Common myeloid progenitor, CD34-positive (primary cell): Measurements from ENCODE around the gene GASK1A.

Experiments used
- CTCF ChIA-PET: fragments of 350-600 bp; sonication (Branson Sonifier 250); formaldehyde crosslinking; loops from one replicate; lab custom pipeline; 2021; ENCODE audit warnings: antibody characterized with exemption; lab: Charles Lee
- POLR2A ChIA-PET: fragments of 350-600 bp; sonication (Branson Sonifier 250); formaldehyde crosslinking; loops from one replicate; lab custom pipeline; 2021; ENCODE audit warnings: antibody characterized with exemption; lab: Charles Lee
- DNase-seq, 3 donors: peaks; one replicate each; pipeline versions ENCODE4 v3.0.0 to v3.0.0-alpha.2; 2013
- H3K27ac ChIP-seq, 2 experiments: 1 replicate in 1 of 2; 2 replicates in 1 of 2; pipeline ENCODE4 v1.7.0; 2013; ENCODE audit warnings: inconsistent platforms in 2 of 2, low read length in 2 of 2, mild to moderate bottlenecking in 2 of 2, low read depth in 1 of 2, moderate library complexity in 1 of 2; ENCODE audit not compliant: severe bottlenecking in 2 of 2, insufficient read depth in 1 of 2, poor library complexity in 1 of 2
- H3K27me3 ChIP-seq, 5 experiments: replicated peaks in 2 of 5; 1 replicate in 3 of 5; 2 replicates in 2 of 5; pipeline versions ENCODE4 v1.6.1 to v1.7.0; 2013; ENCODE audit warnings: low read length in 4 of 5, mild to moderate bottlenecking in 2 of 5, moderate library complexity in 2 of 5, inconsistent platforms in 1 of 5; ENCODE audit not compliant: insufficient read depth in 5 of 5, control insufficient read depth in 4 of 5
- H3K36me3 ChIP-seq, 4 experiments: 1 replicate in 2 of 4; 2 replicates in 2 of 4; pipeline versions ENCODE4 v1.6.1 to v1.7.0; 2013; ENCODE audit warnings: low read length in 3 of 4, control low read depth in 1 of 4, mild to moderate bottlenecking in 1 of 4; ENCODE audit not compliant: control insufficient read depth in 4 of 4, insufficient read depth in 4 of 4
- H3K4me1 ChIP-seq, 4 experiments: 1 replicate in 3 of 4; 2 replicates in 1 of 4; pipeline versions ENCODE4 v1.6.1 to v1.7.1; 2013; ENCODE audit warnings: low read length in 3 of 4, mild to moderate bottlenecking in 3 of 4, control low read depth in 1 of 4, inconsistent platforms in 1 of 4, moderate library complexity in 1 of 4; ENCODE audit not compliant: control insufficient read depth in 4 of 4, insufficient read depth in 4 of 4; ENCODE audit errors: control extremely low read depth in 1 of 4
- H3K4me3 ChIP-seq, 7 experiments: 1 replicate in 4 of 7; 2 replicates in 3 of 7; pipeline versions ENCODE4 v1.5.1 to v1.7.0; 2013; ENCODE audit warnings: mild to moderate bottlenecking in 7 of 7, low read length in 6 of 7, moderate library complexity in 6 of 7, inconsistent platforms in 2 of 7, low read depth in 2 of 7, control low read depth in 1 of 7; ENCODE audit not compliant: insufficient read depth in 4 of 7, control insufficient read depth in 1 of 7; ENCODE audit errors: extremely low read depth in 1 of 7
- H3K9me3 ChIP-seq, 5 experiments: 1 replicate in 4 of 5; 2 replicates in 1 of 5; pipeline versions ENCODE4 v1.6.1 to v1.7.1; 2013; ENCODE audit warnings: low read length in 4 of 5, mild to moderate bottlenecking in 2 of 5, inconsistent platforms in 1 of 5, low read depth in 1 of 5, moderate library complexity in 1 of 5; ENCODE audit not compliant: control insufficient read depth in 4 of 5, insufficient read depth in 2 of 5; ENCODE audit errors: control extremely low read depth in 1 of 5
- WGBS: methylation state at CpG from one replicate; pipeline ENCODE4 v1.1.5; 2013; ENCODE audit not compliant: insufficient coverage; 5-methylcytosine and 5-hydroxymethylcytosine counted together

The GASK1A gene

DNA sequence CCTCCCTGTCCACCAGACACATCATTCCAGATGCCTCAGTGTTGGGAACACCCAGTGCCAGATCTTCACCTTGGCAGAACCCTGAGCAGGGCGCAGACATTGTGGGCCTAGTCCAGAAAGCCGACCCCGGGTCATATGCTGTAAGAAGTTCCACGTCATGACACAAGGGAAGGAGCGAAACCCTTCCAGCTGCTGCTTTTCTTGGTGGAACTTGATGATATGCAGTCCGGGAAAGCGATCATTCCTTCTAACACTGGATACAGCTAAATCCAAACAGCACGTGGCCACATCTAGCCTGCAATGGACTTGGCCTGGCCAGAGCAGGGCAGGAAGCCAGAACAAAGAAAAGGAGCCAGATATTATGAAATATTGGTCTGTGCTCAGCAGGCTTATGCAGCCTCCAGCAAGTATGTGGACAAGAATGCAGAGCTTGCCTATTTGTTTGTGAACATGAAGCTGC lies 22.0 kb downstream of the GASK1A start:
- ChIA-PET CTCF (no interaction called here), POLR2A (no interaction called here)
- no peak for DNase-seq

DNA sequence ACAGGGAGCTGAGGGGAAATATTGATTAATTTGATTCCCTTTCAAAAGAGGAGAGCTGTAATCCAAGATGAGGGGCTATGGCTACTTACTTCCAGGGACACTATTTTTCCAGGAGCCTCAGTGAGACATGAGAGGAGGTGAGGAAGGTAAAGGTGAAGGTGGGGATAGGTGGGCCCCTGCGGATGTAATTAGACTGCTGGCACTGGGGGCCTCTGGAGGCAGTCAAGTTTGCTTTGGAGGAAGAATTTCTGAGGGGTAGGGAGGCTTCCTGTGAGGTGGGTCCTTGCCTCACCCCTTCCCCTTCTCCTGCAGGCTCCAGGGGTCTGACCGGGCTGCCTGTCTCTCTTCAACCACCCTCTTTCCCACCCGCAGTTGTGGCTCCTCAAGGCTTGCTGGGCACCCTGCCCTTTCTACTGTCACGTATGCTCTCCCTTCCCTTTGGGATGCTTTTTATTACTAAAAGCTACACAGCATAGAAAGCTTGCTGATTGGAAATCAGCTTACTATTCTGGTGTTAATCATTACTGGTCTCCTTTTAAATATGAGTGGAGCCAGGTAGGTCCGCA lies 22.5 kb downstream of the GASK1A start:
- Histone ChIP-seq H3K27ac (no peak overlapping the region), H3K27me3 (no peaks in the 10 kb centered on the region), H3K4me3 (no peak overlapping the region), H3K9me3 (no peaks in the 10 kb centered on the region), H3K4me1 (no peaks in the 10 kb centered on the region), H3K36me3 (no peaks in the 10 kb centered on the region)
- CTCF ChIA-PET = no interaction called here
- no peak for DNase-seq
- 90% methylated on average over 3 of the region's 5 CpGs for WGBS
- POLR2A ChIA-PET = no interaction called here

More for the DNA sequence above, 22.0 kb downstream of the GASK1A start:
- Histone ChIP-seq H3K4me1 (no peaks in the 10 kb centered on the region), H3K36me3 (no peaks in the 10 kb centered on the region), H3K4me3 (no peak overlapping the region), H3K27ac (no peak overlapping the region), H3K27me3 (no peaks in the 10 kb centered on the region), H3K9me3 (no peaks in the 10 kb centered on the region)
- 93% methylated on average over 8 of the region's 8 CpGs for WGBS

DNA sequence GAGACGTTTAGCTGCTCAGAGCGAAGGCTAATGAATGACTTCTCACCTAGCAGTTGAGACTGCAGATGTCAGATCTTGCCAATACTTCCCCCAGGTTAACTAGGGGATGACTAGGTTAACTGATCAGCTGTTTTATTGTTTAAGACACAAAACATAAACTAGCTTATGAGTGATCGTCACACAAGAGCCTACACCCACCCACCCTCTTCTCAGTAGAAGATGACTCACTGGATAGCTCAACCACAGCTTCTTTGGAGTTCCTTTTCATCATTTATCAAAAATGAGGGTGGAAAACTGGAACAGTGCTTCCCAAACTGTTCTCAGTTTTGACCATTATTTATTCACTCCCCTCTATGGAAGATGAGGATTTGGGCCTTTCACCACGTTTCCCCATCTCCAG lies 25.2 kb downstream of the GASK1A start:
- DNase-seq = no peak
- 100% methylated on average over 3 of the region's 4 CpGs for WGBS
- Histone ChIP-seq H3K27ac (no peak overlapping the region), H3K9me3 (no peaks in the 10 kb centered on the region), H3K36me3 (no peaks in the 10 kb centered on the region), H3K4me3 (no peak overlapping the region), H3K27me3 (no peaks in the 10 kb centered on the region), H3K4me1 (no peaks in the 10 kb centered on the region)
- CTCF ChIA-PET = no interaction called here
- POLR2A ChIA-PET = interaction anchor here (0.7 kb wide), 1 partner anchor 749 kb away, joined by 3 read pairs; no protein-coding TSS in a partner anchor

DNA sequence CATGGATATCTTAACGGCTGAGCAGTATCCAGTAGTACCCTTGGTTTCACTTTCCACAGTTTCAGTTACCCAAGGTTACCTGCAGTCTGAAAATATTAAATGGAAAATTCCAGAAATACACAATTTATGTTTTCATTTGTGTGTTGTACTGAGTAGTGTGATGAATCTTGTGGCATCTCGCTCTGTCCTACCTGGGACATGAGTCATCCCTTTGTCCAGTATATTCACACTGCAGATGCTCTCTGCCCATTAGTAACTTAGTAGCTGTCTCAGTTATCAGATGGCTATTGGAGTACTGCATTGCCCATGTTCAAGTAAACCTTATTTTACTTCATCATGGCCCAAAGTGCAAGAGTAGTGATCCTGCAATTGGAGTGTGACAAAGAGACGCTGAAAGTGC lies 26.1 kb downstream of the GASK1A start:
- ChIA-PET POLR2A (no interaction called here), CTCF (no interaction called here)
- no peak for DNase-seq
- no peaks in the 10 kb centered on the region for H3K36me3 ChIP-seq
- no peak overlapping the region for H3K4me3 ChIP-seq
- H3K27me3 ChIP-seq = no peaks in the 10 kb centered on the region
- 100% methylated on average over 1 of the region's 3 CpGs for WGBS
- no peaks in the 10 kb centered on the region for H3K4me1 ChIP-seq
- H3K9me3 ChIP-seq = no peaks in the 10 kb centered on the region
- no peak overlapping the region for H3K27ac ChIP-seq

DNA sequence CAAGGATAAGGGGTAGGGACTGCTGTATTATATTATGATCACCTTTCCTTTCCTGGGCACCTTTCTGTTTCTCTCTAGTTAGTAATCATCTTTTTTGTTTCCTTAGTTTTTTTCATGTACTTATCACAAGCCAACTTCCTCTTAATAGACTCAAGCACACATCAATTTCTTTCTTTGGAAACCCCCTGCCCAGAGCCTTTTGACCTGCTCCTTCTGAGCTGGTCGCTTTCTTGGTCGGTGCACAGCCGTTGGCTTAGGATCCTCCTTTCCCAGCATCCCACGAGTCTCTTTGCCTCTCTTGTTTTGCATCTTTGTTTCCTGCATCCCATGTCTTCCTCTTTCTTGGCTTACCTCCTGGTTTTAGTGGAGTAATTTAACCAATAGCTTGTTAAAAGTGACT lies 26.9 kb downstream of the GASK1A start:
- DNase-seq = peak in 2 of 3 donors; percentile 43 to 48
- no peaks in the 10 kb centered on the region for H3K36me3 ChIP-seq
- no peaks in the 10 kb centered on the region for H3K9me3 ChIP-seq
- no peak overlapping the region for H3K27ac ChIP-seq
- H3K4me3 ChIP-seq = no peak overlapping the region
- ChIA-PET CTCF (interaction anchor here (1.6 kb wide), 1 partner anchor 43 kb away, joined by 4 read pairs; no protein-coding TSS in a partner anchor), POLR2A (no interaction called here)
- H3K4me1 ChIP-seq = no peaks in the 10 kb centered on the region
- 61% methylated on average over 3 of the region's 4 CpGs for WGBS
- no peaks in the 10 kb centered on the region for H3K27me3 ChIP-seq

DNA sequence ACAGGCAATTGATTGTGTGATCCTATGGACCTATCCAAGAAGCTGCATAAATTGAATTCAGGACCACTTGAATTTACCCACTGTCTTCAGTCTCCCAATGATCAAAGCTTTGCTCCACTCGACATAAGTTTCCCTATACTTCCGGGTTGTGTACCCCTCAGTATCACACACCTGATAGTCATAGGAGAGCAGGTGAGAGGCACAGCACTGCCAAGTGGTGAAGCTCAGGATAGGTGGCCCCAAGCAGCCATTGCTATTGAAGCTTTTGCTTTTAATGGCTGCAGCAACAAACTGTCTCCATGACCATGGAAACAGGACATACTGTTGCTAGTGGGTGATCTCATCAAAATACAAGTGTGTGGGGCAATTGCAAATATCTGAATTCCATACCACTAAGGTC lies 27.7 kb downstream of the GASK1A start:
- no peaks in the 10 kb centered on the region for H3K4me1 ChIP-seq
- peaks cover 0 to 6% (median 0%) of the 10 kb centered on the region in 5 experiments for H3K9me3 ChIP-seq
- ChIA-PET POLR2A (no interaction called here), CTCF (interaction anchor here (1.6 kb wide), 1 partner anchor 44 kb away, joined by 4 read pairs; no protein-coding TSS in a partner anchor)
- 100% methylated on average over 2 of the region's 2 CpGs for WGBS
- H3K36me3 ChIP-seq = no peaks in the 10 kb centered on the region
- no peaks in the 10 kb centered on the region for H3K27me3 ChIP-seq
- no peak for DNase-seq
- H3K27ac ChIP-seq = no peak overlapping the region
- H3K4me3 ChIP-seq = no peak overlapping the region

DNA sequence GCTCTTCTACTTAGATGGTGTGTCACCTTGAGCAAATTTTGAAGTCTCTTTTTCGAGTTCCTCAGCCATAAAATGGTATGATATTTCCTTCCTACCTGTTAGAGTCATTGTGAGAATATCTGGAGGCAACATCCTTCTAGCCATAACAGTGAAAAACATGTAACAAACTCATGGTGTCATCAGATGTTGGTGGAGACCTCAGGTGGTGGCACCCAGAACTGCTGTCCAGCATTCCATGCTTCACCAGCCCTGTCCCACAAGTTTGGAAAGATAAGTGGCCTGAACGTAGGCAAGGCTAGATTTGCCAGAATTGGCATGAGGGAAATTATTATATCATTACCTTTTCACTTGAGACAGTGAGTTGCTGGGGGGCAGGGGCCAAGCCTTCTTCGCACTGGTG lies 30.4 kb downstream of the GASK1A start:
- no peak overlapping the region for H3K27ac ChIP-seq
- ChIA-PET CTCF (no interaction called here), POLR2A (no interaction called here)
- no peaks in the 10 kb centered on the region for H3K36me3 ChIP-seq
- H3K27me3 ChIP-seq = no peaks in the 10 kb centered on the region
- H3K9me3 ChIP-seq = peaks cover 0 to 27% (median 15%) of the 10 kb centered on the region in 5 experiments
- no peak overlapping the region for H3K4me3 ChIP-seq
- no peaks in the 10 kb centered on the region for H3K4me1 ChIP-seq
- DNase-seq = no peak
- 100% methylated on average over 2 of the region's 3 CpGs for WGBS
